ENCODE measurements around the gene EIF5A2. TPM values are rescaled to one million over a fixed set of nuclear protein-coding genes. Genes with fewer than 3 reads are reported as not detected.

Gene EIF5A2
- total and polyA plus RNA-seq, 10 of the 15 experiments (the other 5 are each of a cell fraction or from before 2014, with no cell fraction given) = 0.76 to 3.0 (median 2.2) TPM

DNA sequence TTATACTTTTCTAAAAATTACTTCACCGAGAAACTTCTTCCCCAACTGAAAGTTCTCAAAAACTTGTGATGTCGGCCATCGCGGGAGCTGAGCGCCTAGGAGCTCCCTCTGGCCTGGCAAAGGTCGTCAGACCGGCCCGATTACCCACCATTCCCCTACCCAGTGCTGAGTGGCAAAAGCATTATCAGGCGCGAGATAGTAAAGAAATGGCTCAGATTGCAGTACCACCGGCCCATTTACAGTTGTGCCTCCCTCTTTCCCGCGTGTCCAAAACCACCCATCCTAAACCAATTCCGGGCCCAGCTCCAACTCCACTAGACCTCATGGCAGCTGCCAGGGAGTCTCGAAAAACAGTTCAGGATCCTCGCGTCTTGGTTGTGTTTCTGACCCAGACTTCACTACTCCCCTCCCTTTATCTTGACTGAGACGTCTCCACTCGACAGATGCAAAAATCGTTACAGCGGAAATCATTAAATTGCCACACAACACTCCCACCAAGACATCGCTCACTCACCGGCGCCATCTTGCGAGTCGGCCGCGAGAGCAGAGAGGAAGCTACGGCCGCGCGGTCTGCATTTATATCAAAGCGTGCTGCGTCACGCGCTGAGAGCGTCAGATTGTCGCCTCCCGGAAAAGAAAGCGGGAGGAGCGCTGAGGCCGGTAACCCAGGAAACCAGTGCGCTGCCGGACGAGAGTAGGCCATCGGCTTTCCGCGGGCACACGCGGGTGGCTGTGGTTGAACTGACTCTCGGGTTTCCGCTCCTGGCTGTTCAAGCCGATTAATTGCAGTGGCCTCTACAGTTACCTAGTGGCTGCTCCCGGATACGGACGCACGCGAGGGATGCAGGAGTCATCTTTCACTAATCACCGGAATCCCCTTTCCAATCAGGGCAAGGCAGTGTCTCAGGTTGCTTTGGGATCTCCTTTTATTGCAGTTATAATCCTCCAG, 38.5 kb downstream of the EIF5A2 start, which contains the start of gene RPL22L1 (continued):
- TF ChIP-seq, protein P1, sequence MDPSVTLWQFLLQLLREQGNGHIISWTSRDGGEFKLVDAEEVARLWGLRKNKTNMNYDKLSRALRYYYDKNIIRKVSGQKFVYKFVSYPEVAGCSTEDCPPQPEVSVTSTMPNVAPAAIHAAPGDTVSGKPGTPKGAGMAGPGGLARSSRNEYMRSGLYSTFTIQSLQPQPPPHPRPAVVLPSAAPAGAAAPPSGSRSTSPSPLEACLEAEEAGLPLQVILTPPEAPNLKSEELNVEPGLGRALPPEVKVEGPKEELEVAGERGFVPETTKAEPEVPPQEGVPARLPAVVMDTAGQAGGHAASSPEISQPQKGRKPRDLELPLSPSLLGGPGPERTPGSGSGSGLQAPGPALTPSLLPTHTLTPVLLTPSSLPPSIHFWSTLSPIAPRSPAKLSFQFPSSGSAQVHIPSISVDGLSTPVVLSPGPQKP (IDR thresholded peaks at IDR 0.05; ENCODE audit: low read depth, low read length) = peak; percentile 57; the same call in 1 of the 2 replicates
- TF ChIP-seq FOS (IDR thresholded peaks at IDR 0.05; ENCODE audit: borderline replicate concordance, extremely low read depth, insufficient read length) = no peak
- peak; percentile 28 for TF ChIP-seq RELA (IDR thresholded peaks at IDR 0.05; ENCODE audit: borderline replicate concordance, partially characterized antibody)
- TF ChIP-seq, protein P2, sequence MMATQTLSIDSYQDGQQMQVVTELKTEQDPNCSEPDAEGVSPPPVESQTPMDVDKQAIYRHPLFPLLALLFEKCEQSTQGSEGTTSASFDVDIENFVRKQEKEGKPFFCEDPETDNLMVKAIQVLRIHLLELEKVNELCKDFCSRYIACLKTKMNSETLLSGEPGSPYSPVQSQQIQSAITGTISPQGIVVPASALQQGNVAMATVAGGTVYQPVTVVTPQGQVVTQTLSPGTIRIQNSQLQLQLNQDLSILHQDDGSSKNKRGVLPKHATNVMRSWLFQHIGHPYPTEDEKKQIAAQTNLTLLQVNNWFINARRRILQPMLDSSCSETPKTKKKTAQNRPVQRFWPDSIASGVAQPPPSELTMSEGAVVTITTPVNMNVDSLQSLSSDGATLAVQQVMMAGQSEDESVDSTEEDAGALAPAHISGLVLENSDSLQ (IDR thresholded peaks at IDR 0.05) = peak; percentile 68
- TF ChIP-seq FOXK2 (IDR thresholded peaks at IDR 0.05) = no peak
- TF ChIP-seq MYC (IDR thresholded peaks at IDR 0.05; ENCODE audit: insufficient read depth, insufficient read length, insufficient replicate concordance, low read length, severe bottlenecking) = peak; percentile 95
- no peak for TF ChIP-seq JUNB (IDR thresholded peaks at IDR 0.05)
- TF ChIP-seq ZZZ3 (IDR thresholded peaks at IDR 0.05; ENCODE audit: control insufficient read depth, insufficient read length, low read depth) = no peak
- no peak for TF ChIP-seq ASH2L (IDR thresholded peaks at IDR 0.05; ENCODE audit: borderline replicate concordance, low read depth)
- peak in 1 of 2 experiments; percentile 45; a peak in 1 of 4 replicates for TF ChIP-seq ETV6 (conservative IDR thresholded peaks at IDR 0.05 in 1 of 2, IDR thresholded peaks at IDR 0.05 in 1 of 2; ENCODE audit: borderline replicate concordance in 1 of 2, low read depth in 1 of 2)
- TF ChIP-seq, protein P3, sequence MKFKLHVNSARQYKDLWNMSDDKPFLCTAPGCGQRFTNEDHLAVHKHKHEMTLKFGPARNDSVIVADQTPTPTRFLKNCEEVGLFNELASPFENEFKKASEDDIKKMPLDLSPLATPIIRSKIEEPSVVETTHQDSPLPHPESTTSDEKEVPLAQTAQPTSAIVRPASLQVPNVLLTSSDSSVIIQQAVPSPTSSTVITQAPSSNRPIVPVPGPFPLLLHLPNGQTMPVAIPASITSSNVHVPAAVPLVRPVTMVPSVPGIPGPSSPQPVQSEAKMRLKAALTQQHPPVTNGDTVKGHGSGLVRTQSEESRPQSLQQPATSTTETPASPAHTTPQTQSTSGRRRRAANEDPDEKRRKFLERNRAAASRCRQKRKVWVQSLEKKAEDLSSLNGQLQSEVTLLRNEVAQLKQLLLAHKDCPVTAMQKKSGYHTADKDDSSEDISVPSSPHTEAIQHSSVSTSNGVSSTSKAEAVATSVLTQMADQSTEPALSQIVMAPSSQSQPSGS (IDR thresholded peaks at IDR 0.05; ENCODE audit: low read length) = peak; percentile 69
- TF ChIP-seq, protein P4, sequence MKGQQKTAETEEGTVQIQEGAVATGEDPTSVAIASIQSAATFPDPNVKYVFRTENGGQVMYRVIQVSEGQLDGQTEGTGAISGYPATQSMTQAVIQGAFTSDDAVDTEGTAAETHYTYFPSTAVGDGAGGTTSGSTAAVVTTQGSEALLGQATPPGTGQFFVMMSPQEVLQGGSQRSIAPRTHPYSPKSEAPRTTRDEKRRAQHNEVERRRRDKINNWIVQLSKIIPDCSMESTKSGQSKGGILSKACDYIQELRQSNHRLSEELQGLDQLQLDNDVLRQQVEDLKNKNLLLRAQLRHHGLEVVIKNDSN (IDR thresholded peaks at IDR 0.05; ENCODE audit: borderline replicate concordance, extremely low read length, insufficient read depth, low read depth, low read length) = peak; percentile 62
- TF ChIP-seq BRCA1 (IDR thresholded peaks at IDR 0.05; ENCODE audit: low read depth, low read length) = no peak
- TF ChIP-seq, protein P5, sequence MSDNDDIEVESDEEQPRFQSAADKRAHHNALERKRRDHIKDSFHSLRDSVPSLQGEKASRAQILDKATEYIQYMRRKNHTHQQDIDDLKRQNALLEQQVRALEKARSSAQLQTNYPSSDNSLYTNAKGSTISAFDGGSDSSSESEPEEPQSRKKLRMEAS (IDR thresholded peaks at IDR 0.05; ENCODE audit: low read depth, low read length) = peak; percentile 89
- peak; percentile 44 for TF ChIP-seq ATF7 (IDR thresholded peaks at IDR 0.05; ENCODE audit: low read depth)
- TF ChIP-seq, protein P6, sequence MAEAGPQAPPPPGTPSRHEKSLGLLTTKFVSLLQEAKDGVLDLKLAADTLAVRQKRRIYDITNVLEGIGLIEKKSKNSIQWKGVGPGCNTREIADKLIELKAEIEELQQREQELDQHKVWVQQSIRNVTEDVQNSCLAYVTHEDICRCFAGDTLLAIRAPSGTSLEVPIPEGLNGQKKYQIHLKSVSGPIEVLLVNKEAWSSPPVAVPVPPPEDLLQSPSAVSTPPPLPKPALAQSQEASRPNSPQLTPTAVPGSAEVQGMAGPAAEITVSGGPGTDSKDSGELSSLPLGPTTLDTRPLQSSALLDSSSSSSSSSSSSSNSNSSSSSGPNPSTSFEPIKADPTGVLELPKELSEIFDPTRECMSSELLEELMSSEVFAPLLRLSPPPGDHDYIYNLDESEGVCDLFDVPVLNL (IDR thresholded peaks at IDR 0.05; ENCODE audit: low read depth, low read length) = no peak
- TF ChIP-seq, protein P7, sequence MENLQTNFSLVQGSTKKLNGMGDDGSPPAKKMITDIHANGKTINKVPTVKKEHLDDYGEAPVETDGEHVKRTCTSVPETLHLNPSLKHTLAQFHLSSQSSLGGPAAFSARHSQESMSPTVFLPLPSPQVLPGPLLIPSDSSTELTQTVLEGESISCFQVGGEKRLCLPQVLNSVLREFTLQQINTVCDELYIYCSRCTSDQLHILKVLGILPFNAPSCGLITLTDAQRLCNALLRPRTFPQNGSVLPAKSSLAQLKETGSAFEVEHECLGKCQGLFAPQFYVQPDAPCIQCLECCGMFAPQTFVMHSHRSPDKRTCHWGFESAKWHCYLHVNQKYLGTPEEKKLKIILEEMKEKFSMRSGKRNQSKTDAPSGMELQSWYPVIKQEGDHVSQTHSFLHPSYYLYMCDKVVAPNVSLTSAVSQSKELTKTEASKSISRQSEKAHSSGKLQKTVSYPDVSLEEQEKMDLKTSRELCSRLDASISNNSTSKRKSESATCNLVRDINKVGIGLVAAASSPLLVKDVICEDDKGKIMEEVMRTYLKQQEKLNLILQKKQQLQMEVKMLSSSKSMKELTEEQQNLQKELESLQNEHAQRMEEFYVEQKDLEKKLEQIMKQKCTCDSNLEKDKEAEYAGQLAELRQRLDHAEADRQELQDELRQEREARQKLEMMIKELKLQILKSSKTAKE (IDR thresholded peaks at IDR 0.05; ENCODE audit: low read depth, poor library complexity, severe bottlenecking) = no peak
